ENCODE measurements around the gene ATE1. TPM values are rescaled to one million over a fixed set of nuclear protein-coding genes. Genes with fewer than 3 reads are reported as not detected.

Gene ATE1
- total RNA-seq, 1 experiment from 2014 or later: 39.2 TPM

DNA sequence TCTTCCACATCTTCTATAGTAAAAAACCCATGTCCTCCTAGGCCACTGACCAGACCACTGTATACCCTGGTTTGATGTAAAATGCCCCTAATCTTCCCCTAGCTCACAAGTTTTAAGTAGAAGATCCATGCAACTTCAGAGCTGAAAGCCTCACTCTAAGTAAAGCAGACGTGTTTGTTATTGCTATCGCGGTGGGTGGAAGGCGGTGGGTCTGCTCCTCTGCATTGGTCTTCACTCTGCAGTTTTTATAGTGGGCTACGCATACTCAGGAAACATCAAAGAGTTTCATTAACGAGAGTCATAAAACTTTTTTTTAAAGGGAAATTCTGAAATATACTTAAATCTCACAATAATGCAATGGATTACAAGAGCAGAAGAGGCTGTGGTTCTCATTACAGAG is 91.7 kb downstream of the ATE1 start:
- Histone ChIP-seq H3K4me1 (ENCODE audit: control insufficient read depth in 1 of 2, insufficient read depth in 2 of 2, low read length in 2 of 2) (no peaks in the 10 kb centered on the region), H3K9me3 (ENCODE audit: control insufficient read depth in 1 of 2, insufficient read depth in 1 of 2, low read depth in 1 of 2, low read length in 2 of 2) (no peaks in the 10 kb centered on the region), H3K27ac (ENCODE audit: low read depth, low read length) (no peak overlapping the region), H3K9ac (ENCODE audit: low read length) (no peak overlapping the region), H3K27me3 (ENCODE audit: insufficient read depth, low read length) (no peaks in the 10 kb centered on the region), H3K4me3 (replicated peaks in 1 of 2; ENCODE audit: low read depth in 1 of 2, low read length in 2 of 2) (no peak overlapping the region), H4K20me1 (ENCODE audit: insufficient read depth) (no peaks in the 10 kb centered on the region), H2AFZ (ENCODE audit: low read depth, low read length, poor library complexity, severe bottlenecking) (no peak overlapping the region), H3K79me2 (ENCODE audit: insufficient read depth, low read length) (no peaks in the 10 kb centered on the region), H3K36me3 (ENCODE audit: control insufficient read depth in 1 of 2, insufficient read depth in 2 of 2, low read length in 2 of 2) (no peaks in the 10 kb centered on the region), H3K9me2 (ENCODE audit: insufficient read depth) (no peaks in the 10 kb centered on the region), H3K4me2 (ENCODE audit: low read length) (no peak overlapping the region)
- RAD21 ChIA-PET (ENCODE audit: low non-redundant PET in 1 of 2, low total read pairs in 2 of 2, uncharacterized antibody in 2 of 2, unreplicated experiment in 2 of 2): no interaction called here
- TF ChIP-seq, protein P1, sequence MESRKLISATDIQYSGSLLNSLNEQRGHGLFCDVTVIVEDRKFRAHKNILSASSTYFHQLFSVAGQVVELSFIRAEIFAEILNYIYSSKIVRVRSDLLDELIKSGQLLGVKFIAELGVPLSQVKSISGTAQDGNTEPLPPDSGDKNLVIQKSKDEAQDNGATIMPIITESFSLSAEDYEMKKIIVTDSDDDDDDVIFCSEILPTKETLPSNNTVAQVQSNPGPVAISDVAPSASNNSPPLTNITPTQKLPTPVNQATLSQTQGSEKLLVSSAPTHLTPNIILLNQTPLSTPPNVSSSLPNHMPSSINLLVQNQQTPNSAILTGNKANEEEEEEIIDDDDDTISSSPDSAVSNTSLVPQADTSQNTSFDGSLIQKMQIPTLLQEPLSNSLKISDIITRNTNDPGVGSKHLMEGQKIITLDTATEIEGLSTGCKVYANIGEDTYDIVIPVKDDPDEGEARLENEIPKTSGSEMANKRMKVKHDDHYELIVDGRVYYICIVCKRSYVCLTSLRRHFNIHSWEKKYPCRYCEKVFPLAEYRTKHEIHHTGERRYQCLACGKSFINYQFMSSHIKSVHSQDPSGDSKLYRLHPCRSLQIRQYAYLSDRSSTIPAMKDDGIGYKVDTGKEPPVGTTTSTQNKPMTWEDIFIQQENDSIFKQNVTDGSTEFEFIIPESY (IDR thresholded peaks at IDR 0.05; ENCODE audit: extremely low read depth, insufficient replicate concordance, low read length): no peak
- TF ChIP-seq, protein P2, sequence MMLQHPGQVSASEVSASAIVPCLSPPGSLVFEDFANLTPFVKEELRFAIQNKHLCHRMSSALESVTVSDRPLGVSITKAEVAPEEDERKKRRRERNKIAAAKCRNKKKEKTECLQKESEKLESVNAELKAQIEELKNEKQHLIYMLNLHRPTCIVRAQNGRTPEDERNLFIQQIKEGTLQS (IDR thresholded peaks at IDR 0.05): no peak
- CTCF ChIA-PET: interaction anchor here (2.1 kb wide), 1 partner anchor 13 kb away, joined by 4 read pairs; no protein-coding TSS in a partner anchor
- BruUV-seq (replicated peaks): no TSS peak
- POLR2A ChIA-PET: no interaction called here
- ATAC-seq (no peak), DNase-seq (ENCODE audit: low read depth, low spot score) (no peak)
- intact Hi-C loops (cut with micrococcal nuclease): no loop called here

DNA sequence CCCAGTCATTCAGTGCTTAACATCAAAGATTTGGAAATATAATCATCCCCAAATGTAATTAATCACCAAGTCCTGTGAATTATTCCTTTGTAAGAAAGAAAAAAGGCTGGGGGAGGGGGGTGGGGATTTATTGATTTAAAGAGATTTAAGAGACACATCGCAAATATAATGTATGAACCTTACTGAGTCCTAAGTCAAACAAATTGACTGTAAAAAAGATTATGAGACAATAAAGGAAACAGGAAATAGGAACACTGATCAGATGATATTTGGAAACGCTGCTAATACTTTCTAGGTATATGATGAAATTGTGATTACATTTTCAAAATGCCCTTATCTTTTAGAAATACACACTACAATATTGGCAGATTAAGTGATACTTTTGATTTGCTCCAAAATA is 92.5 kb downstream of the ATE1 start:
- Histone ChIP-seq H3K4me2 (ENCODE audit: low read length) (no peak overlapping the region), H3K27me3 (ENCODE audit: insufficient read depth, low read length) (no peaks in the 10 kb centered on the region), H3K79me2 (ENCODE audit: insufficient read depth, low read length) (no peaks in the 10 kb centered on the region), H3K36me3 (ENCODE audit: control insufficient read depth in 1 of 2, insufficient read depth in 2 of 2, low read length in 2 of 2) (no peaks in the 10 kb centered on the region), H3K4me1 (ENCODE audit: control insufficient read depth in 1 of 2, insufficient read depth in 2 of 2, low read length in 2 of 2) (no peaks in the 10 kb centered on the region), H4K20me1 (ENCODE audit: insufficient read depth) (no peaks in the 10 kb centered on the region), H2AFZ (ENCODE audit: low read depth, low read length, poor library complexity, severe bottlenecking) (no peak overlapping the region), H3K9ac (ENCODE audit: low read length) (no peak overlapping the region), H3K9me3 (ENCODE audit: control insufficient read depth in 1 of 2, insufficient read depth in 1 of 2, low read depth in 1 of 2, low read length in 2 of 2) (no peaks in the 10 kb centered on the region), H3K9me2 (ENCODE audit: insufficient read depth) (no peaks in the 10 kb centered on the region), H3K4me3 (replicated peaks in 1 of 2; ENCODE audit: low read depth in 1 of 2, low read length in 2 of 2) (no peak overlapping the region), H3K27ac (ENCODE audit: low read depth, low read length) (no peak overlapping the region)
- DNase-seq (ENCODE audit: low read depth, low spot score): no peak
- RAD21 ChIA-PET (ENCODE audit: low non-redundant PET in 1 of 2, low total read pairs in 2 of 2, uncharacterized antibody in 2 of 2, unreplicated experiment in 2 of 2): no interaction called here
- no peak for ATAC-seq
- intact Hi-C loops (cut with micrococcal nuclease): no loop called here
- POLR2A ChIA-PET: no interaction called here
- CTCF ChIA-PET: interaction anchor here (1.3 to 2.1 kb wide), 2 partner anchors 10 to 12 kb away, joined by 4 to 5 read pairs; no protein-coding TSS in a partner anchor
- no TSS peak for BruUV-seq (replicated peaks)
- TF ChIP-seq, protein P1 (IDR thresholded peaks at IDR 0.05; ENCODE audit: extremely low read depth, insufficient replicate concordance, low read length): no peak
- TF ChIP-seq, protein P3, sequence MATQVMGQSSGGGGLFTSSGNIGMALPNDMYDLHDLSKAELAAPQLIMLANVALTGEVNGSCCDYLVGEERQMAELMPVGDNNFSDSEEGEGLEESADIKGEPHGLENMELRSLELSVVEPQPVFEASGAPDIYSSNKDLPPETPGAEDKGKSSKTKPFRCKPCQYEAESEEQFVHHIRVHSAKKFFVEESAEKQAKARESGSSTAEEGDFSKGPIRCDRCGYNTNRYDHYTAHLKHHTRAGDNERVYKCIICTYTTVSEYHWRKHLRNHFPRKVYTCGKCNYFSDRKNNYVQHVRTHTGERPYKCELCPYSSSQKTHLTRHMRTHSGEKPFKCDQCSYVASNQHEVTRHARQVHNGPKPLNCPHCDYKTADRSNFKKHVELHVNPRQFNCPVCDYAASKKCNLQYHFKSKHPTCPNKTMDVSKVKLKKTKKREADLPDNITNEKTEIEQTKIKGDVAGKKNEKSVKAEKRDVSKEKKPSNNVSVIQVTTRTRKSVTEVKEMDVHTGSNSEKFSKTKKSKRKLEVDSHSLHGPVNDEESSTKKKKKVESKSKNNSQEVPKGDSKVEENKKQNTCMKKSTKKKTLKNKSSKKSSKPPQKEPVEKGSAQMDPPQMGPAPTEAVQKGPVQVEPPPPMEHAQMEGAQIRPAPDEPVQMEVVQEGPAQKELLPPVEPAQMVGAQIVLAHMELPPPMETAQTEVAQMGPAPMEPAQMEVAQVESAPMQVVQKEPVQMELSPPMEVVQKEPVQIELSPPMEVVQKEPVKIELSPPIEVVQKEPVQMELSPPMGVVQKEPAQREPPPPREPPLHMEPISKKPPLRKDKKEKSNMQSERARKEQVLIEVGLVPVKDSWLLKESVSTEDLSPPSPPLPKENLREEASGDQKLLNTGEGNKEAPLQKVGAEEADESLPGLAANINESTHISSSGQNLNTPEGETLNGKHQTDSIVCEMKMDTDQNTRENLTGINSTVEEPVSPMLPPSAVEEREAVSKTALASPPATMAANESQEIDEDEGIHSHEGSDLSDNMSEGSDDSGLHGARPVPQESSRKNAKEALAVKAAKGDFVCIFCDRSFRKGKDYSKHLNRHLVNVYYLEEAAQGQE (IDR thresholded peaks at IDR 0.05; ENCODE audit: low read depth): no peak
- TF ChIP-seq YY1 (IDR thresholded peaks at IDR 0.05; ENCODE audit: extremely low read depth, insufficient replicate concordance, low read depth, low read length) (no peak), TCF7L2 (IDR thresholded peaks at IDR 0.05; ENCODE audit: borderline replicate concordance, extremely low read depth, insufficient read depth, insufficient read length) (no peak)
- TF ChIP-seq, protein P4, sequence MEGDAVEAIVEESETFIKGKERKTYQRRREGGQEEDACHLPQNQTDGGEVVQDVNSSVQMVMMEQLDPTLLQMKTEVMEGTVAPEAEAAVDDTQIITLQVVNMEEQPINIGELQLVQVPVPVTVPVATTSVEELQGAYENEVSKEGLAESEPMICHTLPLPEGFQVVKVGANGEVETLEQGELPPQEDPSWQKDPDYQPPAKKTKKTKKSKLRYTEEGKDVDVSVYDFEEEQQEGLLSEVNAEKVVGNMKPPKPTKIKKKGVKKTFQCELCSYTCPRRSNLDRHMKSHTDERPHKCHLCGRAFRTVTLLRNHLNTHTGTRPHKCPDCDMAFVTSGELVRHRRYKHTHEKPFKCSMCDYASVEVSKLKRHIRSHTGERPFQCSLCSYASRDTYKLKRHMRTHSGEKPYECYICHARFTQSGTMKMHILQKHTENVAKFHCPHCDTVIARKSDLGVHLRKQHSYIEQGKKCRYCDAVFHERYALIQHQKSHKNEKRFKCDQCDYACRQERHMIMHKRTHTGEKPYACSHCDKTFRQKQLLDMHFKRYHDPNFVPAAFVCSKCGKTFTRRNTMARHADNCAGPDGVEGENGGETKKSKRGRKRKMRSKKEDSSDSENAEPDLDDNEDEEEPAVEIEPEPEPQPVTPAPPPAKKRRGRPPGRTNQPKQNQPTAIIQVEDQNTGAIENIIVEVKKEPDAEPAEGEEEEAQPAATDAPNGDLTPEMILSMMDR (IDR thresholded peaks at IDR 0.05 in 2 of 3, conservative IDR thresholded peaks at IDR 0.05 in 1 of 3; ENCODE audit: borderline replicate concordance in 1 of 3, insufficient read depth in 1 of 3, low read depth in 2 of 3, low read length in 2 of 3): no peak

Measured in HCT116 (cell line).